ENCODE results near the gene PACRG.

GRCh38 chr6:163023700-163024099 lies 295.9 kb downstream of the PACRG start:
- TF ChIP-seq FOXM1 (IDR thresholded peaks at IDR 0.05; ENCODE audit: low read depth) = no peak
- no peak for TF ChIP-seq POLR2AphosphoS5 (IDR thresholded peaks at IDR 0.05; ENCODE audit: low read depth, low read length)
- TF ChIP-seq, protein P1, sequence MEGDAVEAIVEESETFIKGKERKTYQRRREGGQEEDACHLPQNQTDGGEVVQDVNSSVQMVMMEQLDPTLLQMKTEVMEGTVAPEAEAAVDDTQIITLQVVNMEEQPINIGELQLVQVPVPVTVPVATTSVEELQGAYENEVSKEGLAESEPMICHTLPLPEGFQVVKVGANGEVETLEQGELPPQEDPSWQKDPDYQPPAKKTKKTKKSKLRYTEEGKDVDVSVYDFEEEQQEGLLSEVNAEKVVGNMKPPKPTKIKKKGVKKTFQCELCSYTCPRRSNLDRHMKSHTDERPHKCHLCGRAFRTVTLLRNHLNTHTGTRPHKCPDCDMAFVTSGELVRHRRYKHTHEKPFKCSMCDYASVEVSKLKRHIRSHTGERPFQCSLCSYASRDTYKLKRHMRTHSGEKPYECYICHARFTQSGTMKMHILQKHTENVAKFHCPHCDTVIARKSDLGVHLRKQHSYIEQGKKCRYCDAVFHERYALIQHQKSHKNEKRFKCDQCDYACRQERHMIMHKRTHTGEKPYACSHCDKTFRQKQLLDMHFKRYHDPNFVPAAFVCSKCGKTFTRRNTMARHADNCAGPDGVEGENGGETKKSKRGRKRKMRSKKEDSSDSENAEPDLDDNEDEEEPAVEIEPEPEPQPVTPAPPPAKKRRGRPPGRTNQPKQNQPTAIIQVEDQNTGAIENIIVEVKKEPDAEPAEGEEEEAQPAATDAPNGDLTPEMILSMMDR (IDR thresholded peaks at IDR 0.05) = no peak
- no peak for TF ChIP-seq RCOR1 (IDR thresholded peaks at IDR 0.05; ENCODE audit: low read length)
- TF ChIP-seq FOSL2 (IDR thresholded peaks at IDR 0.05; ENCODE audit: borderline replicate concordance, low read depth) = no peak
